WTC11 (cell line): Measurements from ENCODE around the gene HAPSTR1.

Experiments
- FOXJ3 ChIP-seq: sonication (generic); formaldehyde crosslinking; IDR thresholded peaks from 2 replicates; pipeline ENCODE4 v1.9.0; 2021; ENCODE audit warnings: missing genetic modification reagents, mild to moderate bottlenecking, borderline replicate concordance
- JUN ChIP-seq: sonication (generic); formaldehyde crosslinking; IDR thresholded peaks from 2 replicates; pipeline ENCODE4 v1.8.0; 2023; ENCODE audit warnings: mild to moderate bottlenecking, missing genetic modification reagents
- TCF7 ChIP-seq: sonication (generic); formaldehyde crosslinking; IDR thresholded peaks from 2 replicates; pipeline ENCODE4 v1.8.0; 2022; ENCODE audit warnings: mild to moderate bottlenecking, low read depth, missing genetic modification reagents, moderate library complexity
- TEAD1 ChIP-seq: sonication (generic); formaldehyde crosslinking; IDR thresholded peaks from 2 replicates; pipeline ENCODE4 v1.8.0; 2022; ENCODE audit warnings: mild to moderate bottlenecking, missing genetic modification reagents
- ZBTB43 ChIP-seq: sonication (generic); formaldehyde crosslinking; IDR thresholded peaks from 2 replicates; pipeline ENCODE4 v1.8.1; 2023; ENCODE audit warnings: mild to moderate bottlenecking, missing genetic modification reagents
- TF ChIP-seq, protein P1 (sequence below): fragments of 200-600 bp; IDR thresholded peaks from 2 replicates; pipeline ENCODE4 v1.8.0; 2022; ENCODE audit warnings: antibody characterized with exemption

- TF ChIP-seq, protein P1, sequence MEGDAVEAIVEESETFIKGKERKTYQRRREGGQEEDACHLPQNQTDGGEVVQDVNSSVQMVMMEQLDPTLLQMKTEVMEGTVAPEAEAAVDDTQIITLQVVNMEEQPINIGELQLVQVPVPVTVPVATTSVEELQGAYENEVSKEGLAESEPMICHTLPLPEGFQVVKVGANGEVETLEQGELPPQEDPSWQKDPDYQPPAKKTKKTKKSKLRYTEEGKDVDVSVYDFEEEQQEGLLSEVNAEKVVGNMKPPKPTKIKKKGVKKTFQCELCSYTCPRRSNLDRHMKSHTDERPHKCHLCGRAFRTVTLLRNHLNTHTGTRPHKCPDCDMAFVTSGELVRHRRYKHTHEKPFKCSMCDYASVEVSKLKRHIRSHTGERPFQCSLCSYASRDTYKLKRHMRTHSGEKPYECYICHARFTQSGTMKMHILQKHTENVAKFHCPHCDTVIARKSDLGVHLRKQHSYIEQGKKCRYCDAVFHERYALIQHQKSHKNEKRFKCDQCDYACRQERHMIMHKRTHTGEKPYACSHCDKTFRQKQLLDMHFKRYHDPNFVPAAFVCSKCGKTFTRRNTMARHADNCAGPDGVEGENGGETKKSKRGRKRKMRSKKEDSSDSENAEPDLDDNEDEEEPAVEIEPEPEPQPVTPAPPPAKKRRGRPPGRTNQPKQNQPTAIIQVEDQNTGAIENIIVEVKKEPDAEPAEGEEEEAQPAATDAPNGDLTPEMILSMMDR: no peak
- TF ChIP-seq TEAD1 (CRISPR knock-in tag) (no peak), FOXJ3 (no peak), JUN (CRISPR knock-in tag) (no peak), TCF7 (CRISPR knock-in tag) (no peak), ZBTB43 (CRISPR knock-in tag) (no peak)
Measured at GRCh38 chr16:9094011-9094846, 2.8 kb downstream of the HAPSTR1 start.
